Left renal pelvis (tissue), 4 donors: Measurements from ENCODE around the gene TMEM35A. TPM values are rescaled to one million over a fixed set of nuclear protein-coding genes. Genes with fewer than 3 reads are reported as not detected.
"Not testable (repeated sequence)": the region's sequence is repeated elsewhere in the genome, so short reads cannot be mapped to it uniquely, and the experiment has no call there.

Experiments used
- DNase-seq, 4 donors: peaks; one replicate each; pipeline ENCODE4 v3.0.0-alpha.2; 2013; ENCODE audit warnings: low read depth in 4 of 4, low spot score in 3 of 4
- polyA plus RNA-seq, 4 donors: library from polyadenylated mRNA; unstranded; fragments of 120-200 nt; gene quantifications; one replicate each; pipeline ENCODE4 v1.2.1, GENCODE V29; 2013; ENCODE audit not compliant: insufficient read length in 4 of 4

TMEM35A gene, protein sequence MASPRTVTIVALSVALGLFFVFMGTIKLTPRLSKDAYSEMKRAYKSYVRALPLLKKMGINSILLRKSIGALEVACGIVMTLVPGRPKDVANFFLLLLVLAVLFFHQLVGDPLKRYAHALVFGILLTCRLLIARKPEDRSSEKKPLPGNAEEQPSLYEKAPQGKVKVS
- polyA plus RNA-seq, result 10 to 100 TPM in 2 of 4 donors, 1 to 10 TPM in 2; 7.7 to 16.6 (median 10.1) TPM

DNA sequence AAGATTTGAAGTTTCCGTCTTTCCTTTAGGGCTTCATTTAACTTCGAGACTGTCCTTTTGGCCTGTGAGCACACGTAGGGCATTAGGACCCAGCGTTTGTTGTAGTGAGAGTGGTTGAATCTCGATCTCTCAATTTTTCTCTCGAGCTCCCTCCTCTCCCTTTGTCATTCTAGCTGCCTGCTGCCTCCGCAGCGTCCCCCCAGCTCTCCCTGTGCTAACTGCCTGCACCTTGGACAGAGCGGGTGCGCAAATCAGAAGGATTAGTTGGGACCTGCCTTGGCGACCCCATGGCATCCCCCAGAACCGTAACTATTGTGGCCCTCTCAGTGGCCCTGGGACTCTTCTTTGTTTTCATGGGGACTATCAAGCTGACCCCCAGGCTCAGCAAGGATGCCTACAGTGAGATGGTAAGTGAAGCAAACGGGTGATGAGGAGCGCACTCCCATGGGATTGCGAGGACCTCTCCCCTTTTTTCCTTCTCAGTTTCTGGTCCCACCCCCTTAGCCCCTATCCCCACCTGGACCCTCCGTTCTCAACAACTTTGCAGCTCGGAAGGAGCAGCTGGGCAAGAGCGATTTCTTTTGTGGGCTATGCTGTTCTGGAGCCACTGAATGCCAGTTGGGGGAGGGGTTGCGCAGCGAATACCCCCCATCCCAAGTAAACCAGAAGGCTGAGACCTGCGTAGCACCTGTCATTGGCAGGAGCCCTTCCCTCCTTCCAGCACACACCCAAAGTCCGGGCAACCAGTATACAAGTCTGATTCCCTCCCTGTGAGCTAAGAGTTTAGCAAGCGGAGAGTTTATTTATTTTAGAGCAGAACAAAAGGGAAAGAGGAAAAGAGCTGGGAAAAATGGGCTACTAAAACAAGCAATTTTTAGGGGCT is at the start of gene TMEM35A:
TMEM35A (plus strand) TSS at position 164 of the 883 bp plus-strand sequence; CDS start at position 288, 124 bp downstream.
- DNase-seq, result no peak

DNA sequence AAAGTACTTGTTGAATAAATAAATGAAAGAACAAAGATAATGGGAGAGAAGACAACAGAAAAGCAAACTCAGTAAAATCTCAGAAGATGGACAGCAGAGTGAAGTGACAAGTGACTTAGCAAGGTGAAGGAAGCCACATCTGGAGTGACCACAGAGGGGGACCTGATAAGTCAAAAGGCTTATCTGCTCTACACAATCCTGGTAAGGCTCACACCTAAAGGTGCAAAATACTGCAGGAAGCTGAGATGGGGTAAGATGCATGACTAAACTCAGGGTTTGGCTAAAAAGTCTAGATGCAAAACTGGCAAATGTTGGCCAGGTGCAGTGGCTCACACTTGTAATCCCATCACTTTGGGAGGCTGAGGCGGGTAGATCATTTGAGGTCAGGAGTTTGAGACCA is 49.0 kb upstream of the TMEM35A start:
- DNase-seq, result no peak

DNA sequence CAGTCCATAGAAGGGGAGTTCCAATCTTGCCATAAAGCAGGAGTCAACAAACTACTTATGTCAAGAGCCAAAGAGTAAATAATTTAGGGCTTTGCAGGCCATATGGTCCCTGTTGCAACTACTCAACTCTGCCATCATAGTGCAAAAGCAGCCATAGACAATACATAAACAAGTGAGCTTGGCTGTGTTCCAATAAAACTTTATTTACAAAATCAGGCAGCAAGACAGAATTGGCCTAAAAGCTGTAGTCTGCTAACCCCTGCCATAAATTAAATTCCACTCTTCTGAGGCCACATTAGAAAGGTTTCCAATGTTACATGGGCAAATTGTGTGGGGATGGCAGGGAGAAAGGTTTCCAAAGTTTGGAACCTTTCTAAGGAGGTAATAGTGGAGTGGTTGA is 41.4 kb upstream of the TMEM35A start:
- no peak for DNase-seq

DNA sequence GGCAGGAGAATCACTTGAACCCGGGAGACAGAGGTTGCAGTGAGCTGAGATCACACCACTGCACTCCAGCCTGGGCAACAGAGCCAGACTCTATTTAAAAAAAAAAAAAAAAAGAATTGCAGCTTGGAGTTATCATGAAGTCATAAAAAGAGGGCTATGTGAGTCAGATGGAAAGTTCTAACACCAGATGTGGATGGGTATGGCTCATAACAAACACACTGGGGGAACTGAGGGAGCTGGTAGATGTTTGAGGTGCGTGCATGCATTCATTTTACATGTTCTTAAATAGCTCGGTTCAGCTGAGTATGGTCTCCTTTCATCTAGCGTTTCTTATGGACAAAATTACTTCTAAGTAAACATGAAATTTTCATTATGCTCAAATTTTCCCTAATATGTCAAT is 38.5 kb upstream of the TMEM35A start:
- no peak for DNase-seq

DNA sequence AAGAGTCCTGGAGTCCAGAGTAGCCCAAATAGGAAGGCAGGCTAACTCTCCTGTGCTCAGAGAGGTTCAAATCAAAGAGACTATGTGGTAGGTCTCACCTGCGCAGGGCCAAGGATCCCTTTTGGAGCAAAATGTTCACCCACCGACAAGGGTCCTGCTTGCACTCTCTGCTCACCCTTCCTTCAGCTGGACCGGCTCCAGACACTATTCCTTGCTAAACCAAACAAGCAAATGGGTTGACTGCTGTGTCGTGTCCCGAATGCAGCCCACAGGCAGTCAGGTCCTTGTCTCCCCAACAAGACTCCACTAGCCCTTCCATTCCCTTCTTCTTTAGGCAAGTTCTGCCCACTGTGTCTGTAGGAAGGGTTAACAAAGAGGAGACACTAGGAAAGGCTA is 27.5 kb upstream of the TMEM35A start:
- no peak for DNase-seq

DNA sequence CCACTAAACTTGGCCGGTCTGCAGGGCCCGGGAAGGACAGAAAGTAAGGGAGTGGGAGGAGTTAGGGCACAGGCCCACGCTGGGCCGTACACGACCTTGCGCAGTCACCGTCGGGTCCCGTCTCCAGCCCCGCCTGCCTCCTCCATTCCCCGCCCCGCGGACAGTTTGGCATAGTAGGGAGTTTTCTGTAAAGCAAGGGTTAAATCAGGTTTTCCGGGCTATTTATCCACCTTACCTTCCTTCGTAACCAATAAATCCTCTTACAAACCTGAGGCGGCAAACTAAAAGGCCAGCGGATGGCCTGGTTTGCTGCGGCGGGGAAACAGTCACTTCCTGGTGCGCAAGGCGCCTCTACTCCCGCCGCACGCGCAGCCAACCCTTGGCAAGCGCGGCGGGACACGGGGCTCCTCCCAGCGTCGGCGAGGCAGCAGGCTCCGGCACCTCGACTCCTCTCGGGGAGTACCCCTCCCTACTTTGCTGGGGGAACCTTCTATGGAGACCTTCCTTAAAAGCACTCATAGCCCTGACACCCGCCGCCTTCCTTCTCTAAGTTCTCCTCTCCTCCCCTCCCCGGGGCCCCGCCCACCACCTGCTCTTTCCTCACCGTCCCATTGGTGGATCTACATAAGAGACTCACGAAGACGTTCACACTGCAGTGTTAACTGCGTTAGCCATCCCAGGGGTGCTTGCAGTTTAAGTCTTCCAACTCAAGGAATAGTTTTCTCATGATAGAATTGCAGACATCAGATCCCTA is 27.0 kb upstream of the TMEM35A start, which contains the start of gene TRMT2B:
TRMT2B (minus strand) TSS at position 563 of the 754 bp plus-strand sequence. CDS start 9,822 bp downstream, outside the sequence.
- DNase-seq, result peak; percentile 18 to 29 (median 24)

DNA sequence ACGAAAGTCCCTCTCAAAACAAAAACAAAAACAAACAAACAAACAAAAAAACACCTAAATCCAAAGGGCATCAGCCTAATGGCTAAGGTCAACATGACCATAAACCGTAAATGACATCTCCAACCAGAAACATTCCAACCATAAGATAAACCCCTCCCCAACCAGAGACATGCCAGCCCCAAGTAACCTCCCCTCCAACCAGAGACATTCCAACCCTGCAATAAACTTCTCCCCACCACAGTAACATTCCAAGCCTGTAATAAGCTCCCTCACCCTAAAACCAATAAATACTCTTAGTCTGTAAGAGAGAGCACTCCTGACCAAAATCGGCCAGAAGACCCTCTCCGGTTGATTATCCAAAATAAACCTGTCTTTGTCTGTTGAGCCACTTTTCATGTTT is 22.1 kb upstream of the TMEM35A start:
- DNase-seq, result not testable (repeated sequence)

DNA sequence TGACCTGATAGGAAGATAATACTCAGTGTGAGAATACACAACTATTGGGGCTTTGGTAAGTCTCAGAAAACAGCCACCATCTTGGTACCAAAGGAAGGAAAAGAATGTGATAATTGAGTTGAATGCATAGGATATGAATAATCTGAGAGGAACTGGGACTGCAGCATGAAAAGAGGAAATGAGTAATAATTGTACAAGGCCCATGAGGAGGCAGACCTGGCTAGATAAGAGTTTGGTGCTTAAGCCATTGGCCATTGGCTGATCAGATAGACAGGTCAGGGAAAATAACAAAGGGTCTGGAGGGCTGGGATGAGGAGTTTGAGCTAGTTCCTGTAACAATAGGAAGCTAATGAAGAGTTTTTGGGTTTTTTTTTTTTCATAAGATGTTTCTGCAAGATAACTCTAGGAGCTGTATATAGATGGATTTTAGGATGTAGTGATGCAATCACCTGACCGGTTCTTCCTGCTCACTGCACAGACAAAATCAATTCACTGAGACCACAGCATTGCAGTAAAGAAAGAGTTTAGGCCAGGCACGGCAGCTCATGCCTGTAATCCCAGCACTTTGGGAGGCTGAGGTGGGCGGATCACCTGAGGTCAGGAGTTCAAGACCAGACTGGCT is 21.5 kb upstream of the TMEM35A start:
- DNase-seq, result no peak

DNA sequence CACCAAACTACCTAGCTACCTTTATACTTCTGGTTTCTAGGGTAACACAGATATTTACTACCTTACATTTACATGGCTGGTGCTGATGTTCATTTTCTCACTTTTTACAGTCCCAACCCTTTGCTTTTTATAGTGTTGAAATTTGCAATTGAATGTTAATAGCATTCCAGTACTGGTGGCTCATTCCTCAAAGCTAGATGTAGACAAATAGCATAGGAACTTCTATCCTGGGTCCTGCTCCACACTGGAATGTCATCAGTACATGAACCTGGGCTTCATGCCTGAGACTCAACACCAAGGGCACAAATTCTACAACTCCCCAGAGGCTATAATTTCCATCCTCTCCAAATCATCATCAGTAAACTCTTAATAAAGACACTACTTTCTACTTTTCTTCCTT is 16.5 kb upstream of the TMEM35A start:
- DNase-seq, result no peak

DNA sequence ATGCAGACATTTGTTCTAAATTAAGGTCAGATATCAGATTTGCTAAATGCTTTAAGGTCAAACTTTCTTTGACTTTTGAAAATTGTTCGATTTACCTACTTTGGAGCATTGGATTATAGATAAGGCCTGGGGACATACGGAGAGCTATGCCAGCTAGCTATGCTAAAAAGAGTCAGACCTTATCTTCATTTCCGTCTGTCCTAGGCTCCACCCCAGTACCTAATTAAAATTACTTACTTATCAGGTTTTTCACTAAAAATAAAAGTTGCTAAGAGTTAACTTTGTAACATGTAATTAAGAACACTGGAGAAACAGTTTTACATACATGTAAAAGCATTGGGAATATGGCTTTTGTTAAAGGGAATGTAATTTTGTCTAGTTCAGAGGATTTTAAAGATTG is 7.1 kb upstream of the TMEM35A start:
- DNase-seq, result no peak

DNA sequence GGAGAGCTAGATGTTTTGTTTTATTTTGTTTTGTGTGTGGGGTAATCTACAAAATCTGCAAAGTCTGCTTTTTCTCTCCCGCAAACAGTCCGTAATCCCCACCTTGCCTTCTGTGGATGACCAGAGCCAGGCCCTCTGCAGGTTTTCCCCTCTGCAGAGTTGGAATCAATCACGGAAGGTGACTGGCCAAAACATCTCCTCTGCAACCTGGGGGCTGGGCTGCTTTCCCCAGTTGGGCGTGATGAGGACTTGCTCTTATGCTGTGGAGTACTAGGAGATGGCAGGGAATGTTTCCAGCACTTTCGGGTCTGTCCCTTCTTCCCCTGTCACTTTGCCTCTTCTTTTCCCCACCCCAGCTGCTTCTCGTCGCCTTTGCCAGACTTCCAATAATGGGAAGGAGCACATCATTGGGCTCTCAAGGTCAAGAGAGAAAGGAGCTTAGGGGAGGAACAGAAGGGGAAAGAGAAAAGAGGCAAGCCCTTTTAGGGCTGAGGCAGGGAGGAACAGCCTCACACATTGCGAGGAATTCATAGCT is 1.1 kb downstream of the TMEM35A start:
- no peak for DNase-seq

DNA sequence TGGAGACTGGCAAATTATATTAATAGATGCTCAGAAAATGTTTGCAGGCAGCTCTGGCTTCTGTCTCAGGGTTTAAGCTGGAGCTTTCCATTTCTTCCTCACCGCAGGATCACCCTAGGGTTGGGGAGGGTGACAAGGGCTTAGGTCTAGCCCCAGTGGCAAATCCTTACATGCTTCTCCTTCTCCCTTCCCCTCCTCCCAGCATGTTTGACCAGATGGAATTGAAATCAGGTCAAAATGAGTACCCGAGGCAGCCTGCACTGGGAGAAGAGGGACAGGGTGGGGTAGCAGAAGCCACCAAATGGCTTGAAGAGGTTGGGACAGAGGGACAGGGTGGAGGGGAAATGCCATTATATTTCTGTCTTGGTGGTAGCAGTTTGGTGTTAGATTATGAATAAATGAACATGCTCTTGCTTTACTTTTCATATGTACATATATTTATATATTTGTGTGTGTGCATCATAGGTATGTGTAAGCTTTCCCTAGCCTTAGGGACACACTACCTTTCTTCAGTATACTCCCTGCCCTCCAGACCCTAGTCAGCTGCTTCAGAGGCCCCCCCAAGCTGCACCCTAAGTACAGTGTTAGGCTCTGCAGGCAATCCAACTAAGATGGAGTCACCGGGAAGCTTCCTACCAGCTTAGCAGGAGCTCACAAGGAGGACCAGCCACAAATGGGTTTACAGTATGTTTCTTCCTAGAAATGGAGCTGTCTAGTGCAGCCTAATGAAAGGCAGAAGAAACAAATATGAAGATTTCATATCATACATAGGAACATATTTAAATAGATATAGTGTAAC is 1.8 kb downstream of the TMEM35A start:
- no peak for DNase-seq

DNA sequence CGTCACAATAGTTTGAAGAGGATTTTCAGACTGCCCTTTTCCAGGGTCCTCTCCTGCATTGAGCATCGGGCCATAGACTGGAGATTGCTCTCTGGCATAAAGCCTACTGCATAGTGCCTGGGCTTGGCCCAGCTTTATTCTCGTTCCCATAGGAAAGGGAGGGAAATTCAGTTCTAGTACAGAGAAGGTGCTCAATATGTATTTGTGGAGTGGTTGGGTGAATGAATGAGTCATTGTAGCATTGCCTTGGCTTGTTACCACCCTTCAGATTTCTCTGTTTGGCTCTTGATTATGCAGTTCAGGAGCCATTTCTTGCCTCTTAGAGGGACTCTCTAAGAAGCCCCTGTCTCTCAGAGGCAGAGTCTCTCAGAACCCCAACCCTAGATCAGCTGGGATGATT is 2.6 kb downstream of the TMEM35A start:
- no peak for DNase-seq

DNA sequence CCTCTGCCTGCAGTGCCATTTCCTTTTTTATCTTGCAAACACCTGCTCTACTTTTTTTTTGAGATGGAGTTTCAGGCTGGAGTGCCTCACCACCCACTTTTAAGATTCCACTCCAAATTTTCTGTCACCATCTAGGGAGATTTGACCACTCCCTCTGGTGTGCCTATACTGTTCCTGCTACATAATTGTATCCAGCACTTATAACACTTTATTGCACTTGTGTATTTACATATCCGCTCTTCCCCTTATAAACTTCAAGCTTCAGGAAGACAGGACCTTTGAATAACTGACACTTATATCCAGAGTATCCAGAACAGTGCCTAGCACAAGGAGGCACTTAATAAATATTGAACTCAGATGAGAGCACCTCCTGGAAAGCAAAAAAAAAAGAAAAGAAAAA is 13.1 kb downstream of the TMEM35A start:
- no peak for DNase-seq

DNA sequence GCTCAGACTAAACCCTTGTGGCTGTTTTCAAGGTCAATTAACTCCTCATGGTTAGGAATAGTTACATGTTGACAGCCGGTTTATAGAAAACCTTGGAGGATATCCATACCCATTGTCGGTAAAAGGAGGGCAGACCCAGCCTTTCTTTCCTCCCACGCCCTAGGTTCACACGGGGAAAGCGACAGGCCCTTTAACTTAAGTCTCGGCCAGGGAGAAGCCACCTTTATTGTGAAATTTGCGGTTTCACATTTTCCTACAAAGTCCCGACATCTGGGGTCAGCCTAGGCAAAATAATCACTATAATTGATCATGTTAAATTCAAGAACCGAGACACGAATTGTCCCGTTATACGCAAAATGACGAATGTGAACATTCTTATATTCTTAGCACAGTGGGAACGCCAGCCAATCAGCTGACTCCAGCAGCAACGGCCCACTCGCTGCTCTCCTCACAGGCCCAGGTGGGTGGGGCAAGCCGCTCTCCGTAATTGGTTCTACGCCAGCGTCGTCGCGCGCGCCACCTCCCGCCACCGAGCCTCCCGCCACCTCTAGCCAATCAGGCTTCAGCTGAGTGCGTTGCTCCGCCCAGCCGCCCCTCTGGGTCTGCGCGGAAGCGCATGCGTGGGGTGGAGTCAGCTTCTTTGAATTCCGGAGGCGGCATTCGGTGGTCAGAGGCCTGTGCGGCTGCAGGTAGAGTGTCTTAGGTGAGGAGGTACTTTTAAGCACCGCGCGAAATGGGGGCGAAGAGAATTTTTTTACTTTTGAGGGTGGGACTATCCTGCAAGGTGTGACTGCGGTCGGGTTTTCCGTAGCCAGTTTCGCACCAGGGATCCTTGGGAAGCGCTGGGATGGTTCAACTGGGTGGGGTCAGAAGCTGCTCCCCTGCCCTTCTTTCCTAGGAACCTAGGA is 19.1 kb downstream of the TMEM35A start, which contains the start of gene CENPI:
CENPI (plus strand) TSS at position 659 of the 908 bp plus-strand sequence. CDS start 2,867 bp downstream, outside the sequence.
- DNase-seq, result peak; percentile 60 to 81 (median 77)

DNA sequence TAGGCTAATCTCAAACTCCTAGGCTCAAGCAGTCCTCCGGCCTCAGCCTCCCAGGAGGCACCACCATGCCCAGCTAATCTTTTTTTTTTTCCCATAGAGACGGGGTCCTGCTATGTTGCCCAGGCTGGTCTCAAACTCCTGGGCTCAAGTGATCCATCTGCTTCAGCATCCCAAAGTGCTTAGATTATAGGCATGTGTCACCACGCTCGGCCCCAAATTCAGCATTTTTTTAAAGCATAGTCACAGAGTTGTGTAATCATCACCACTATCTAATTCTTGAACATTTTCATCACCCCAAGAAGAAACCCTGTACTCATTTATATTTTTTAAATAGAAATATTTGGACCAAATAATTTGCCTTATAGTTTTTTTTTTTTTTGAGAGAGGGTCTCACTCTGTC is 29.6 kb downstream of the TMEM35A start:
- DNase-seq, result no peak

DNA sequence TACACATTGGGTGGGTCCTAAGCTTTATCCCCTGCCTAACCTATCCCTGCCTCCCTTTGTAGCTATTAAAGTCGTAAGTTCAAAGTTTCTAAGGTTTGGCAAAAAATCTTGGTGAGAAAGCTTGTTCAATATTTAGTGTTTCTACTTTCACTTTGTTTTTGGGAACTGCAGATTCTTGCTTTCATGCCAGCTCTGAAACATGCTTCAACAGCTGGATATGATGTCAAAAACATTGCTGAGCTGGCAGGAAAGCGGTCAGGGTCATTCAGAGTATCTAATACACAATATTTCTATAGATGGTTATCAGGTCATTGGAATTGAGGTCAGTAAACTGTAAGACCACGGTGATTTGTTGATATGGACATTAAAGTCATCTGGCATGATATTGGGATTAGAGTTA is 39.0 kb downstream of the TMEM35A start:
- no peak for DNase-seq

DNA sequence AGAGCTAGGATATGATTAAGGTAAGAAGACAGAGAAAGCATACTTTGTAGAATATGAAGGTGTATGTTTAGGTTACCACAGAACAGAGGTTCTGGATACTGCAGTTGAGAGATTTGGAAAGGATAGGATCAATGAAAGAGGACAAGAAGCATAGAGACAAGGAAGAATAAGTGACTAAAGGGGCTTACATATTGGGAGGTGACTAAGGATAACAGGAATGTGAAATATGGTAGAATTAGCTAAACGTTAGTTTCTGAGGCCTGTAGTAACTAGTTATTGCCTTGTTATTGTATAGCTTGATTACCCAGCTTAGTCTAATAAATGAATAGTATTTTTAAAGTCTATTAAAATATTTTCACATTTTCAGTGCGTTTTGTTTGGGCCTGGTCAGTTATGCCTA is 57.6 kb downstream of the TMEM35A start:
- DNase-seq, result no peak
